K562 (cell line): ENCODE data around the gene OR2V2. TPM values are rescaled to one million over a fixed set of nuclear protein-coding genes. Genes with fewer than 3 reads are reported as not detected.
A peak's percentile ranks its signal among the peaks of the same experiment; 100 is the strongest.

Experiments
- ASH1L ChIP-seq: fragments of 450-650 bp; IDR thresholded peaks from 2 replicates; pipeline ENCODE4 v1.6.1; 2018; ENCODE audit warnings: borderline replicate concordance, mild to moderate bottlenecking, low read depth; ENCODE audit not compliant: partially characterized antibody
- MCM5 ChIP-seq: fragments of 450-650 bp; IDR thresholded peaks from 2 replicates; pipeline ENCODE4 v1.6.1; 2016; ENCODE audit warnings: low read depth
- NFIX ChIP-seq: fragments of 250-450 bp; sonication (Bioruptor Pico); IDR thresholded peaks from 2 replicates; pipeline ENCODE4 v1.4.0; 2020; ENCODE audit warnings: low read depth, mild to moderate bottlenecking, moderate library complexity
- NR2C2 ChIP-seq, 2 experiments: fragments of 200-800 bp in 1 of 2; sonication (Bioruptor generic) in 1 of 2; sonication (generic) in 1 of 2; formaldehyde crosslinking in 1 of 2; IDR thresholded peaks; 2 replicates each; pipeline versions ENCODE4 v1.6.1 to v1.8.0; 2016 to 2022; ENCODE audit warnings: mild to moderate bottlenecking in 1 of 2, missing compliant biosample characterization in 1 of 2, missing genetic modification characterization in 1 of 2, missing genetic modification reagents in 1 of 2
- PHF20 ChIP-seq: fragments of 450-650 bp; IDR thresholded peaks from 2 replicates; pipeline ENCODE4 v1.6.1; 2018; ENCODE audit not compliant: partially characterized antibody
- POLR3G ChIP-seq: IDR thresholded peaks from 2 replicates; pipeline ENCODE4 v1.6.1; 2011; ENCODE audit not compliant: insufficient read length, insufficient replicate concordance; ENCODE audit errors: extremely low read depth
- SNRNP70 ChIP-seq: fragments of 200-400 bp; formaldehyde crosslinking; optimal IDR thresholded peaks from 2 replicates; pipeline ENCODE3; 2017; ENCODE audit warnings: low read depth, low read length
- YY1 ChIP-seq, 3 experiments: IDR thresholded peaks; 2 replicates each; pipeline ENCODE4 v1.6.1; 2011; ENCODE audit warnings: low read length in 2 of 3, mild to moderate bottlenecking in 2 of 3, moderate library complexity in 2 of 3, borderline replicate concordance in 1 of 3, control low read depth in 1 of 3, low read depth in 1 of 3; ENCODE audit not compliant: insufficient read depth in 3 of 3, insufficient replicate concordance in 2 of 3, control insufficient read depth in 1 of 3, insufficient read length in 1 of 3; ENCODE audit errors: extremely low read depth in 1 of 3
- ZNF124 ChIP-seq: sonication (generic); formaldehyde crosslinking; IDR thresholded peaks from 2 replicates; pipeline ENCODE4 v1.8.1; 2022; ENCODE audit warnings: missing genetic modification reagents
- ZNF561 ChIP-seq: fragments of 450-650 bp; formaldehyde crosslinking; conservative IDR thresholded peaks from 2 replicates; pipeline ENCODE4 v1.4.0; 2020; ENCODE audit warnings: mild to moderate bottlenecking, moderate library complexity
- ZNF586 ChIP-seq: fragments of 450-650 bp; formaldehyde crosslinking; conservative IDR thresholded peaks from 2 replicates; pipeline ENCODE4 v1.4.0; 2020; ENCODE audit warnings: mild to moderate bottlenecking, moderate library complexity
- polyA plus RNA-seq, 8 experiments: library from polyadenylated mRNA; depleted of rRNA in 4 of 8; stranded (reverse) in 5 of 8; unstranded in 3 of 8; fragments of >200 nt; fragmentation: Nextera tagmentation in 2 of 8; fragmentation: Illumina TruSeq in 1 of 8; extraction: Ambion mirVana in 2 of 8; extraction: Trizol in 1 of 8; gene quantifications; 2 replicates each; pipeline versions ENCODE4 v1.2.1 to v1.2.3, GENCODE V29; 2011 to 2014; ENCODE audit warnings: inconsistent platforms in 1 of 8, missing spikeins in 1 of 8
- total RNA-seq, 7 experiments: library from RNA; depleted of rRNA in 6 of 7; stranded (reverse); fragments of >200 nt in 6 of 7; fragmentation: Illumina TruSeq in 2 of 7; extraction: Trizol in 2 of 7; gene quantifications; 2 replicates each; pipeline versions ENCODE4 v1.2.1 to v1.2.3, GENCODE V29; 2011 to 2021; ENCODE audit warnings: low replicate concordance in 1 of 7
- TF ChIP-seq, protein P1 (sequence below): fragments of 450-650 bp; IDR thresholded peaks from 2 replicates; pipeline ENCODE4 v1.6.1; 2016
- TF ChIP-seq, protein P2 (sequence below): fragments of 450-650 bp; formaldehyde crosslinking; IDR thresholded peaks from 2 replicates; pipeline ENCODE4 v1.4.0; 2020; ENCODE audit warnings: mild to moderate bottlenecking
- TF ChIP-seq, protein P3 (sequence below): fragments of 450-650 bp; IDR thresholded peaks from 2 replicates; pipeline ENCODE4 v1.6.1; 2016; ENCODE audit warnings: missing biosample characterization, missing genetic modification characterization
- TF ChIP-seq, protein P4 (sequence below): IDR thresholded peaks from 2 replicates; pipeline ENCODE4 v1.6.1; 2011; ENCODE audit warnings: borderline replicate concordance, low read depth, mild to moderate bottlenecking, moderate library complexity, low read length; ENCODE audit not compliant: insufficient read depth, poor library complexity, severe bottlenecking
- TF ChIP-seq, protein P5 (sequence below): fragments of 250-450 bp; sonication (Bioruptor Pico); IDR thresholded peaks from 2 replicates; pipeline ENCODE4 v1.5.0; 2020; ENCODE audit warnings: mild to moderate bottlenecking

The OR2V2 gene
- total and polyA plus RNA-seq, 9 of the 15 experiments (the other 6 are each of a cell fraction or from before 2014, with no cell fraction given): 0.01 TPM; not detected in 8

DNA sequence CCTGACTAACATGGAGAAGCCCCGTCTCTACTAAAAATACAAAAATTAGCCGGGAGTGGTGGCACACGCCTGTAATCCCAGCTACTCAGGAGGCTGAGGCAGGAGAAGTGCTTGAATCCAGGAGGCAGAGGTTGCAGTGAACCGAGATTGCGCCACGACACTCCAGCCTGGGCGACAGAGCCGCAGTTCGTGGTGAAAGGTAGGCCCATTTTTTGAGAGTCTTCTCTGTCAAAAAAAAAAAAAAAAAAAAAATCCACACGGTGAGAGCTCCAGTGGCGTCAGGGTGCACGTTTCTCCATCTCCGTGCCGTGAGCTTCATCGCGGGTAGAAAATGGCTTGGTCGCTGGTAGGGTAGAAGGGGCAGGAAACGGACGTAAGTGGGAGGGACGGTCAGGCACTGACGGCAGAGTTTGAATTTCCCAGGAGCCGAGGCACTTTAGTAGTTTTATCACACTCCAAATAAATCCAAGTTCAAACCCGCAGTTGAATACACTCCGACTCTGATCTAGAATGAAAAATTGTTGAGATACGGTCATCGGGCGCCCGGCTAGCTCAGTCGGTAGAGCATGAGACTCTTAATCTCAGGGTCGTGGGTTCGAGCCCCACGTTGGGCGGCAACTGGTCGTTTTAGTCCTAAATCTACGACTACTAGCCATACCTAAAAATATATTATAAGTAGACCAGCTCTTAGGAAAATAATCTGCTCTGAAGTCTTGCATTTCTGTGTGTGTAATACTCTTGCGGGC lies 60.0 kb downstream of the OR2V2 start (continued):
- TF ChIP-seq, protein P1, sequence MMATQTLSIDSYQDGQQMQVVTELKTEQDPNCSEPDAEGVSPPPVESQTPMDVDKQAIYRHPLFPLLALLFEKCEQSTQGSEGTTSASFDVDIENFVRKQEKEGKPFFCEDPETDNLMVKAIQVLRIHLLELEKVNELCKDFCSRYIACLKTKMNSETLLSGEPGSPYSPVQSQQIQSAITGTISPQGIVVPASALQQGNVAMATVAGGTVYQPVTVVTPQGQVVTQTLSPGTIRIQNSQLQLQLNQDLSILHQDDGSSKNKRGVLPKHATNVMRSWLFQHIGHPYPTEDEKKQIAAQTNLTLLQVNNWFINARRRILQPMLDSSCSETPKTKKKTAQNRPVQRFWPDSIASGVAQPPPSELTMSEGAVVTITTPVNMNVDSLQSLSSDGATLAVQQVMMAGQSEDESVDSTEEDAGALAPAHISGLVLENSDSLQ: no peak
- TF ChIP-seq YY1 (IDR thresholded peaks at IDR 0.05; ENCODE audit: borderline replicate concordance in 1 of 3, control insufficient read depth in 1 of 3, extremely low read depth in 1 of 3, insufficient read depth in 3 of 3, insufficient read length in 1 of 3, insufficient replicate concordance in 2 of 3, low read depth in 1 of 3, low read length in 2 of 3) (peak in 1 of 3 experiments; percentile 42), NFIX (no peak), NR2C2 (CRISPR knock-in tag; IDR thresholded peaks at IDR 0.05) (no peak), NR2C2 (tag; IDR thresholded peaks at IDR 0.05) (peak; percentile 28; the same call in 1 of the 2 replicates), ZNF586 (CRISPR knock-in tag) (no peak), POLR3G (peak; percentile 71), SNRNP70 (no peak), ASH1L (no peak), PHF20 (no peak), ZNF561 (CRISPR knock-in tag) (no peak), MCM5 (no peak), ZNF124 (CRISPR knock-in tag) (no peak)
- TF ChIP-seq, protein P2, sequence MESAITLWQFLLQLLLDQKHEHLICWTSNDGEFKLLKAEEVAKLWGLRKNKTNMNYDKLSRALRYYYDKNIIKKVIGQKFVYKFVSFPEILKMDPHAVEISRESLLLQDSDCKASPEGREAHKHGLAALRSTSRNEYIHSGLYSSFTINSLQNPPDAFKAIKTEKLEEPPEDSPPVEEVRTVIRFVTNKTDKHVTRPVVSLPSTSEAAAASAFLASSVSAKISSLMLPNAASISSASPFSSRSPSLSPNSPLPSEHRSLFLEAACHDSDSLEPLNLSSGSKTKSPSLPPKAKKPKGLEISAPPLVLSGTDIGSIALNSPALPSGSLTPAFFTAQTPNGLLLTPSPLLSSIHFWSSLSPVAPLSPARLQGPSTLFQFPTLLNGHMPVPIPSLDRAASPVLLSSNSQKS: no peak
- TF ChIP-seq, protein P3, sequence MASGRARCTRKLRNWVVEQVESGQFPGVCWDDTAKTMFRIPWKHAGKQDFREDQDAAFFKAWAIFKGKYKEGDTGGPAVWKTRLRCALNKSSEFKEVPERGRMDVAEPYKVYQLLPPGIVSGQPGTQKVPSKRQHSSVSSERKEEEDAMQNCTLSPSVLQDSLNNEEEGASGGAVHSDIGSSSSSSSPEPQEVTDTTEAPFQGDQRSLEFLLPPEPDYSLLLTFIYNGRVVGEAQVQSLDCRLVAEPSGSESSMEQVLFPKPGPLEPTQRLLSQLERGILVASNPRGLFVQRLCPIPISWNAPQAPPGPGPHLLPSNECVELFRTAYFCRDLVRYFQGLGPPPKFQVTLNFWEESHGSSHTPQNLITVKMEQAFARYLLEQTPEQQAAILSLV (tag): no peak
- TF ChIP-seq, protein P4, sequence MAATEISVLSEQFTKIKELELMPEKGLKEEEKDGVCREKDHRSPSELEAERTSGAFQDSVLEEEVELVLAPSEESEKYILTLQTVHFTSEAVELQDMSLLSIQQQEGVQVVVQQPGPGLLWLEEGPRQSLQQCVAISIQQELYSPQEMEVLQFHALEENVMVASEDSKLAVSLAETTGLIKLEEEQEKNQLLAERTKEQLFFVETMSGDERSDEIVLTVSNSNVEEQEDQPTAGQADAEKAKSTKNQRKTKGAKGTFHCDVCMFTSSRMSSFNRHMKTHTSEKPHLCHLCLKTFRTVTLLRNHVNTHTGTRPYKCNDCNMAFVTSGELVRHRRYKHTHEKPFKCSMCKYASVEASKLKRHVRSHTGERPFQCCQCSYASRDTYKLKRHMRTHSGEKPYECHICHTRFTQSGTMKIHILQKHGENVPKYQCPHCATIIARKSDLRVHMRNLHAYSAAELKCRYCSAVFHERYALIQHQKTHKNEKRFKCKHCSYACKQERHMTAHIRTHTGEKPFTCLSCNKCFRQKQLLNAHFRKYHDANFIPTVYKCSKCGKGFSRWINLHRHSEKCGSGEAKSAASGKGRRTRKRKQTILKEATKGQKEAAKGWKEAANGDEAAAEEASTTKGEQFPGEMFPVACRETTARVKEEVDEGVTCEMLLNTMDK: no peak
- TF ChIP-seq, protein P5, sequence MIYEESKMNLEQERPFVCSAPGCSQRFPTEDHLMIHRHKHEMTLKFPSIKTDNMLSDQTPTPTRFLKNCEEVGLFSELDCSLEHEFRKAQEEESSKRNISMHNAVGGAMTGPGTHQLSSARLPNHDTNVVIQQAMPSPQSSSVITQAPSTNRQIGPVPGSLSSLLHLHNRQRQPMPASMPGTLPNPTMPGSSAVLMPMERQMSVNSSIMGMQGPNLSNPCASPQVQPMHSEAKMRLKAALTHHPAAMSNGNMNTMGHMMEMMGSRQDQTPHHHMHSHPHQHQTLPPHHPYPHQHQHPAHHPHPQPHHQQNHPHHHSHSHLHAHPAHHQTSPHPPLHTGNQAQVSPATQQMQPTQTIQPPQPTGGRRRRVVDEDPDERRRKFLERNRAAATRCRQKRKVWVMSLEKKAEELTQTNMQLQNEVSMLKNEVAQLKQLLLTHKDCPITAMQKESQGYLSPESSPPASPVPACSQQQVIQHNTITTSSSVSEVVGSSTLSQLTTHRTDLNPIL (CRISPR knock-in tag): no peak
